Mucosa of stomach (tissue), 1 donor: ENCODE data around the gene R3HDML.
"Not testable (repeated sequence)": the region's sequence is repeated elsewhere in the genome, so short reads cannot be mapped to it uniquely, and the experiment has no call there.

ENCODE experiments used
- H3K27me3 ChIP-seq: one replicate; pipeline ENCODE4 v1.7.0; 2013; ENCODE audit warnings: mild to moderate bottlenecking, low read length; ENCODE audit not compliant: control insufficient read depth, insufficient read depth
- H3K36me3 ChIP-seq: one replicate; pipeline ENCODE4 v1.7.0; 2013; ENCODE audit warnings: low read length; ENCODE audit not compliant: control insufficient read depth, insufficient read depth
- H3K4me1 ChIP-seq: one replicate; pipeline ENCODE4 v1.7.0; 2013; ENCODE audit warnings: mild to moderate bottlenecking, low read length; ENCODE audit not compliant: control insufficient read depth, insufficient read depth
- H3K4me3 ChIP-seq: one replicate; pipeline ENCODE4 v1.7.0; 2013; ENCODE audit warnings: low read length
- H3K9ac ChIP-seq: one replicate; pipeline ENCODE4 v1.7.0; 2013; ENCODE audit warnings: mild to moderate bottlenecking, low read length, moderate library complexity
- H3K9me3 ChIP-seq: one replicate; pipeline ENCODE4 v1.7.0; 2013; ENCODE audit warnings: mild to moderate bottlenecking, low read length, moderate library complexity; ENCODE audit not compliant: control insufficient read depth
- donor health status: Pancreatic carcinoma.

The R3HDML gene, protein sequence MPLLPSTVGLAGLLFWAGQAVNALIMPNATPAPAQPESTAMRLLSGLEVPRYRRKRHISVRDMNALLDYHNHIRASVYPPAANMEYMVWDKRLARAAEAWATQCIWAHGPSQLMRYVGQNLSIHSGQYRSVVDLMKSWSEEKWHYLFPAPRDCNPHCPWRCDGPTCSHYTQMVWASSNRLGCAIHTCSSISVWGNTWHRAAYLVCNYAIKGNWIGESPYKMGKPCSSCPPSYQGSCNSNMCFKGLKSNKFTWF

GRCh38 chr20:44336725-44337380 lies at the start of gene R3HDML:
R3HDML (plus strand) TSS chr20:44337043; CDS start chr20:44337158, 115 bp downstream.
- Histone ChIP-seq H3K9me3 (no peaks in the 10 kb centered on the region), H3K9ac (no peak within 1 kb of the TSS)

DNA sequence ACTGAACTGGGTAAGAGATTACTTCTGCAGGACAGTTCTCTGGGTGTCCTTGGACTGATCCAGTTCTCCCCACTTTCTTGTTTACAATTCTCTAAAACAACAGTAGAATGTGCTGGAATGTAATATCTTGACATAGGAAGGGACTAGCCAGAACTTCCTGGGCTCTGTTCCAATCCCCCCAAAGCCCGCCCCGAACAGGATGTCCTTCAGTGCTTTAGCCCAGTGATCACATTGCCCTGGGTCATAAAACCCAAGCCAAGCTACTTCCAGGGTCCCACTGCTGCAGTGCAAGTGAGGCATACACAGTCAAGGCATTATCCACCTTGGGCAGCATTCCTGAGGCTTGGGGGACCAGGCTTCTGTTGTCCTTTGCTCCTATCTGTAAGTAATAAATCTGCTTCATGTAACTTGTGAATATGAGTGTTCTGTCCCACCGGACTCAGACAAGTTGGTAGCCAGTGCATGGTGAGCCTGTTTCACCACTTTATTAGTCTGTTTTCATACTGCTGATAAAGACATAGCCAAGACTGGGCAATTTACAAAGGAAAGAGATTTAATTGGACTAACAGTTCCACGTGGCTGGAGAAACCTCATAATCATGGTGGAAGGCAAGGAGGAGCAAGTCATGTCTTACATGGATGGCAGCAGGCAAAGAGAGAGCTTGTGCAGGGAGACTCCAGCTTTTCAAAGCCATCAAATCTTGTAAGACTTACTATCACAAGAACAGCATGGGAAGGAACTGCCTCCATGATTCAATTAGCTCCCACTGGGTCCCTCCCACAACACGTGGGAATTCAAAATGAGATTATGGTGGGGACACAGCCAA lies 49.4 kb upstream of the R3HDML start:
- H3K9ac ChIP-seq, result no peak overlapping the region
- no peaks in the 10 kb centered on the region for H3K4me1 ChIP-seq
- H3K27me3 ChIP-seq, result no peaks in the 10 kb centered on the region
- H3K4me3 ChIP-seq, result no peak overlapping the region
- no peaks in the 10 kb centered on the region for H3K9me3 ChIP-seq
- H3K36me3 ChIP-seq, result no peaks in the 10 kb centered on the region

More at GRCh38 chr20:44336725-44337380, at the start of gene R3HDML:
- no peaks in the 10 kb centered on the region for H3K36me3 ChIP-seq
- no peak within 1 kb of the TSS for H3K4me3 ChIP-seq
- H3K27me3 ChIP-seq, result peaks cover 3% of the 10 kb centered on the region
- H3K4me1 ChIP-seq, result no peaks in the 10 kb centered on the region

GRCh38 chr20:44288252-44288651 lies 48.6 kb upstream of the R3HDML start:
- Histone ChIP-seq H3K9me3 (no peaks in the 10 kb centered on the region), H3K4me3 (no peak overlapping the region), H3K36me3 (no peaks in the 10 kb centered on the region), H3K9ac (no peak overlapping the region), H3K4me1 (no peaks in the 10 kb centered on the region), H3K27me3 (no peaks in the 10 kb centered on the region)

- no peak overlapping the region for H3K9ac ChIP-seq
- H3K36me3 ChIP-seq, result no peaks in the 10 kb centered on the region
- H3K27me3 ChIP-seq, result no peaks in the 10 kb centered on the region
- no peaks in the 10 kb centered on the region for H3K9me3 ChIP-seq
- H3K4me1 ChIP-seq, result no peaks in the 10 kb centered on the region
- no peak overlapping the region for H3K4me3 ChIP-seq
Observed at GRCh38 chr20:44291754-44292153, 45.1 kb upstream of the R3HDML start.

- Histone ChIP-seq H3K27me3 (no peaks in the 10 kb centered on the region), H3K4me3 (no peak overlapping the region), H3K4me1 (no peaks in the 10 kb centered on the region), H3K9me3 (no peaks in the 10 kb centered on the region), H3K36me3 (no peaks in the 10 kb centered on the region), H3K9ac (no peak overlapping the region)
Observed at GRCh38 chr20:44296011-44296410, 40.8 kb upstream of the R3HDML start.

DNA sequence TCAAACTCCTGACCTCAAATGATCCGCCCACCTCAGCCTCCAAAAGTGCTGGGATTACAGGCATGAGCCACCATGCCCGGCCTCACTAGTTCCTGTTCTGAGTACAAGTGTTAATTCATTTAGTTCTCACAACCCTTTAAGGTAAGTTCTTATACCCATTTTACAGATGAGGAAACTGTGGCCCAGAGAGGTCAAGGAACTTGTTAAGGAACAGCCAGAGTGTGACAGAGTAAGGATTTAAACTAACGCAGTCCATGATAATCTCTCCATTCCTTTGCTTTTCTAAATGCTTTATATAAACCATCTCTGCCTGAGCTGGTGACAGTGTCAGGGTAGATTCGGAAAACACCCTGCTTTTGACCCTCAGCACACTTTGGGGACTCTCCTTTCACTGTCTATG lies 39.1 kb upstream of the R3HDML start:
- peaks cover 10% of the 10 kb centered on the region for H3K4me1 ChIP-seq
- no peak overlapping the region for H3K4me3 ChIP-seq
- no peak overlapping the region for H3K9ac ChIP-seq
- no peaks in the 10 kb centered on the region for H3K36me3 ChIP-seq
- H3K27me3 ChIP-seq, result no peaks in the 10 kb centered on the region
- no peaks in the 10 kb centered on the region for H3K9me3 ChIP-seq

GRCh38 chr20:44299011-44299535 lies 37.8 kb upstream of the R3HDML start:
- H3K4me3 ChIP-seq, H3K9me3 ChIP-seq, H3K9ac ChIP-seq, H3K27me3 ChIP-seq, H3K36me3 ChIP-seq: not testable (repeated sequence)
- H3K4me1 ChIP-seq, result peaks cover 15% of the 10 kb centered on the region

- no peaks in the 10 kb centered on the region for H3K36me3 ChIP-seq
- H3K4me1 ChIP-seq, result peaks cover 15% of the 10 kb centered on the region
- H3K9me3 ChIP-seq, result no peaks in the 10 kb centered on the region
- no peak overlapping the region for H3K9ac ChIP-seq
- H3K4me3 ChIP-seq, result no peak overlapping the region
- no peaks in the 10 kb centered on the region for H3K27me3 ChIP-seq
Observed at GRCh38 chr20:44301285-44301684, 35.6 kb upstream of the R3HDML start.

- Histone ChIP-seq H3K4me1 (peaks cover 15% of the 10 kb centered on the region), H3K4me3 (no peak overlapping the region), H3K36me3 (no peaks in the 10 kb centered on the region), H3K27me3 (no peaks in the 10 kb centered on the region), H3K9me3 (no peaks in the 10 kb centered on the region), H3K9ac (peak overlapping the region; percentile 7)
Observed at GRCh38 chr20:44302026-44302669, 34.7 kb upstream of the R3HDML start.

DNA sequence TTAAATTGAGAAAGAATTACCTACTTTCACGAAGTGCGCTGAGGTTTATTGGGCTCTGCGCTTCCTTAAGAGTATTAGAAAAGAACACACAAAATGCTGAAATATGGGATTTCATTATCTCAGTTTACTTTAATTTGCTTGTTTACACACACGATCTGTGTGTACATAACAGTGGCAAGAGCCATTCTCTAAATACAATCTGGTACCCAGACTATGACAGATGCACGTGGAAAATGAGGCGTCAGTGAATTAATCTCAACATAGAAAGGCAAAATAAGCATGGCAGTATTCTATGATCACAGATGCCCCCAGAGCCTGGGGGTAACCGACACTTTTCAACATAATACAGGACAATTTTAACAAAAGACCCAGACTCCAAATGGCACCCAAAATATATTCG lies 34.1 kb upstream of the R3HDML start:
- H3K9ac ChIP-seq, result no peak overlapping the region
- H3K27me3 ChIP-seq, result no peaks in the 10 kb centered on the region
- no peaks in the 10 kb centered on the region for H3K36me3 ChIP-seq
- H3K4me3 ChIP-seq, result no peak overlapping the region
- peaks cover 15% of the 10 kb centered on the region for H3K4me1 ChIP-seq
- no peaks in the 10 kb centered on the region for H3K9me3 ChIP-seq

DNA sequence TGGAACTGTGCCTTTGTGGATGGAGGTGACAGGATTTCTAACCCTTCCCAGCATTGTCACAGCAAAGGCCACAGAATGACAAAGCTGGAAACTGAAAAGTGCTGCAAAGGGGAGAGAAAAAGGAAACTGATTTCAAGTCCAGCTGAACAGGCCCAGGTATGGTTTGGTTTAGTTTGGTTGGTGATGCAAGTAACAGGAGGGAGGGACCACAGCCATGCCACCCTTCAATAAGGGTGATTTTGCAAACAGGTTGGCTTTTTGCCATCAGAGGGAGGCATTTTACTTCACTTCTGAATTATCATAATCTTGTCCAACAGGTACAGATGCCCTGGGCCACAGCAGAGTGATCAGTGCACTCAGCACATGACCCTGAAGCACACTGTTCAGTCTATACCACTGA lies 32.5 kb upstream of the R3HDML start:
- Histone ChIP-seq H3K27me3 (no peaks in the 10 kb centered on the region), H3K4me3 (no peak overlapping the region), H3K4me1 (peaks cover 15% of the 10 kb centered on the region), H3K36me3 (no peaks in the 10 kb centered on the region), H3K9me3 (no peaks in the 10 kb centered on the region), H3K9ac (no peak overlapping the region)
